LNCaP clone FGC (cell line): ENCODE results near the gene FBXO28.

Source experiments
- DNase-seq: peaks from one replicate; pipeline ENCODE4 v3.0.0-alpha.2; 2011; ENCODE audit warnings: low read depth
- H3K4me3 ChIP-seq: 2 replicates; pipeline ENCODE4 v1.5.1; 2011; ENCODE audit warnings: mild to moderate bottlenecking, low read depth, low read length, control low read depth
- CTCF ChIP-seq: IDR thresholded peaks from 2 replicates; pipeline ENCODE4 v1.5.1; 2012; ENCODE audit warnings: mild to moderate bottlenecking; ENCODE audit not compliant: control insufficient read depth, insufficient read depth; ENCODE audit errors: extremely low read depth

FBXO28 gene

GRCh38 chr1:224084867-224085266, 29.0 kb upstream of the FBXO28 start:
- no peak for DNase-seq
- no peak for TF ChIP-seq CTCF
- H3K4me3 ChIP-seq = no peak overlapping the region

- H3K4me3 ChIP-seq = no peak overlapping the region
- DNase-seq = no peak
- TF ChIP-seq CTCF = no peak
Measured at GRCh38 chr1:224085421-224086108, 28.3 kb upstream of the FBXO28 start.

- DNase-seq = no peak
- H3K4me3 ChIP-seq = no peak overlapping the region
- TF ChIP-seq CTCF = no peak
Measured at GRCh38 chr1:224087286-224087794, 26.6 kb upstream of the FBXO28 start.

GRCh38 chr1:224089583-224089982, 24.3 kb upstream of the FBXO28 start:
- no peak for TF ChIP-seq CTCF
- DNase-seq = no peak
- H3K4me3 ChIP-seq = no peak overlapping the region

- no peak overlapping the region for H3K4me3 ChIP-seq
- no peak for DNase-seq
- TF ChIP-seq CTCF = no peak
Measured at GRCh38 chr1:224090116-224090515, 23.8 kb upstream of the FBXO28 start.

GRCh38 chr1:224092111-224092510, 21.8 kb upstream of the FBXO28 start:
- no peak overlapping the region for H3K4me3 ChIP-seq
- no peak for TF ChIP-seq CTCF
- no peak for DNase-seq

- DNase-seq = no peak
- TF ChIP-seq CTCF = no peak
- no peak overlapping the region for H3K4me3 ChIP-seq
Measured at GRCh38 chr1:224092601-224093000, 21.3 kb upstream of the FBXO28 start.
